Parathyroid adenoma (tissue), 2 donors: ENCODE measurements around the gene C1orf87.

Experiments
- H2AFZ ChIP-seq: fragments of 300-600 bp; sonication (generic); one replicate; pipeline ENCODE4 v1.7.0; 2017; ENCODE audit warnings: antibody characterized with exemption, mild to moderate bottlenecking
- H3K27ac ChIP-seq: fragments of 300-600 bp; sonication (generic); one replicate; pipeline ENCODE4 v1.7.0; 2017
- H3K27me3 ChIP-seq: fragments of 300-600 bp; sonication (generic); one replicate; pipeline ENCODE4 v1.7.0; 2017; ENCODE audit warnings: low read length; ENCODE audit not compliant: control insufficient read depth, insufficient read depth
- H3K36me3 ChIP-seq: fragments of 300-600 bp; sonication (generic); one replicate; pipeline ENCODE4 v1.7.0; 2017; ENCODE audit warnings: low read length; ENCODE audit not compliant: control insufficient read depth, insufficient read depth
- H3K4me1 ChIP-seq: fragments of 300-600 bp; sonication (generic); one replicate; pipeline ENCODE4 v1.7.0; 2017; ENCODE audit warnings: control low read depth
- H3K4me2 ChIP-seq: fragments of 300-600 bp; sonication (generic); one replicate; pipeline ENCODE4 v1.7.0; 2017; ENCODE audit warnings: low read length
- H3K4me3 ChIP-seq: fragments of 300-600 bp; sonication (generic); one replicate; pipeline ENCODE4 v1.7.0; 2017; ENCODE audit warnings: low read depth, low read length
- H3K79me2 ChIP-seq: fragments of 300-600 bp; sonication (generic); one replicate; pipeline ENCODE4 v1.7.0; 2017; ENCODE audit warnings: control low read depth
- H3K9ac ChIP-seq: fragments of 300-600 bp; sonication (generic); one replicate; pipeline ENCODE4 v1.7.0; 2017; ENCODE audit warnings: mild to moderate bottlenecking
- H3K9me3 ChIP-seq: fragments of 300-600 bp; sonication (generic); one replicate; pipeline ENCODE4 v1.7.0; 2017; ENCODE audit warnings: low read length; ENCODE audit not compliant: control insufficient read depth
- TF ChIP-seq, protein P1 (sequence below): fragments of 300-600 bp; sonication (generic); IDR thresholded peaks from one replicate; pipeline ENCODE4 v1.7.0; 2017; ENCODE audit warnings: antibody characterized with exemption, mild to moderate bottlenecking
- donor health status: primary hyperparathyroidism.

Gene C1orf87

DNA sequence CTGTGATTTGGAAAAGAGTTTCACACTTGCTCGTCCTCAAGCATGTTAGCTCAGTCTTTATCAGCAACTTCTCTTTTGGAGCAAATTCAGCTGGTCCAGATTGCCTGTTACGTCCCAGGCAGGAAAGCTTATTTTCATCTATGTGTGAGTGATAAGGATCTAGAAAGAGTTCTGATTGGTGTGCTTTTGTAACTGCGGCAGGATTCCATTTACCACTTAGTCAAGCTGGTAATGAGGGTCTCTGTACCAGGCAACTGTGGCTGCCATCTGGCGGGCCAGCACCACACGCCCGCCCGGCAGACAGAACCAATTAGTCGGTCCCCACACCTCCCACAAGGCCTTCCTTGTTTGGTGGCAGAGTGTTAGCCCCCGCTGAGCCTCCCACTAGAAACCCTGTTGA, 21.0 kb downstream of the C1orf87 start:
- Histone ChIP-seq H3K9ac (no peak overlapping the region), H3K4me2 (no peak overlapping the region), H3K27ac (no peak overlapping the region), H3K9me3 (no peaks in the 10 kb centered on the region), H3K4me3 (no peak overlapping the region), H3K36me3 (no peaks in the 10 kb centered on the region), H3K4me1 (no peaks in the 10 kb centered on the region), H3K79me2 (no peaks in the 10 kb centered on the region), H2AFZ (no peak overlapping the region), H3K27me3 (no peaks in the 10 kb centered on the region)
- TF ChIP-seq, protein P1, sequence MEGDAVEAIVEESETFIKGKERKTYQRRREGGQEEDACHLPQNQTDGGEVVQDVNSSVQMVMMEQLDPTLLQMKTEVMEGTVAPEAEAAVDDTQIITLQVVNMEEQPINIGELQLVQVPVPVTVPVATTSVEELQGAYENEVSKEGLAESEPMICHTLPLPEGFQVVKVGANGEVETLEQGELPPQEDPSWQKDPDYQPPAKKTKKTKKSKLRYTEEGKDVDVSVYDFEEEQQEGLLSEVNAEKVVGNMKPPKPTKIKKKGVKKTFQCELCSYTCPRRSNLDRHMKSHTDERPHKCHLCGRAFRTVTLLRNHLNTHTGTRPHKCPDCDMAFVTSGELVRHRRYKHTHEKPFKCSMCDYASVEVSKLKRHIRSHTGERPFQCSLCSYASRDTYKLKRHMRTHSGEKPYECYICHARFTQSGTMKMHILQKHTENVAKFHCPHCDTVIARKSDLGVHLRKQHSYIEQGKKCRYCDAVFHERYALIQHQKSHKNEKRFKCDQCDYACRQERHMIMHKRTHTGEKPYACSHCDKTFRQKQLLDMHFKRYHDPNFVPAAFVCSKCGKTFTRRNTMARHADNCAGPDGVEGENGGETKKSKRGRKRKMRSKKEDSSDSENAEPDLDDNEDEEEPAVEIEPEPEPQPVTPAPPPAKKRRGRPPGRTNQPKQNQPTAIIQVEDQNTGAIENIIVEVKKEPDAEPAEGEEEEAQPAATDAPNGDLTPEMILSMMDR, result no peak

DNA sequence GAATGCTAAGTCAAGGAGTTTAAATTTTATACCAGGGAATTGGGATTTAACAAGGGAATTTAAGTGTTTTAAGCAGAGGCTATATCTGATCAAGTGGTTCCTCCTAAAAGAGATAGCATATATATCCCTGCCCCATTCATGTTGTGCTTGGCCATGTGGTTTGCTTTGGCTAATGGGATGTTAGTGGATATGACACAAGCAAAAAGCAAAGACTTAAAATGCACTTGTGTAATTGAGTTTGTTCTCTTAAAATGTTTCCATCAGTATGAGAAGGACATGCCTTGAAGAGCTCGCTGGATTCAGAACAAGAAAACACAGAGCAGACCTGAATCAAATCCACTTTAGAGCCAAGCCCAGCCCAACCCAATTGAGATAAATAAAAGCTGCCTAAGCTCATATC, 22.4 kb downstream of the C1orf87 start:
- H3K4me1 ChIP-seq, result no peaks in the 10 kb centered on the region
- H3K4me2 ChIP-seq, result no peak overlapping the region
- no peak overlapping the region for H3K27ac ChIP-seq
- H3K36me3 ChIP-seq, result no peaks in the 10 kb centered on the region
- H3K9me3 ChIP-seq, result no peaks in the 10 kb centered on the region
- TF ChIP-seq, protein P1, result no peak
- H3K4me3 ChIP-seq, result no peak overlapping the region
- H2AFZ ChIP-seq, result no peak overlapping the region
- H3K79me2 ChIP-seq, result no peaks in the 10 kb centered on the region
- no peaks in the 10 kb centered on the region for H3K27me3 ChIP-seq
- H3K9ac ChIP-seq, result no peak overlapping the region

DNA sequence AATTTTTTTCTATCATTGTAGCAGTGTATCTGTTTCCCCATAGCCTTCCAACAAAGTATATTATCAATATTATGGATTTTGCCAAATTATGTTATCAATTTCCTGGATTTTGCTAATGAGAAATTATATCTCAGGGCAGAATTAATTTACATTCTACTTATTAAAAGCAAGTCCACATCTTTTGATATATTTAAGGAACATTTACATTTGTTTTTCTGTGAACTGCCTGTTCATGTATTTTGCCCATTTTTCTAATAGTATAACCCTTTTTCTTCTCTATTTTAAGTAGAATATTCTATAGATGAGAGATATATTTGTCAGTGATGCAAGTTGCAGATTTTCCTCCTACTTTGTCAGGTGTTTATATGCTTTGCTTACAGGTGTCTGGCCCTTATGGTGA, 24.4 kb downstream of the C1orf87 start:
- H3K4me1 ChIP-seq, result no peaks in the 10 kb centered on the region
- no peak overlapping the region for H2AFZ ChIP-seq
- no peaks in the 10 kb centered on the region for H3K79me2 ChIP-seq
- TF ChIP-seq, protein P1, result no peak
- H3K4me2 ChIP-seq, result no peak overlapping the region
- no peak overlapping the region for H3K9ac ChIP-seq
- H3K4me3 ChIP-seq, result no peak overlapping the region
- H3K9me3 ChIP-seq, result no peaks in the 10 kb centered on the region
- no peaks in the 10 kb centered on the region for H3K36me3 ChIP-seq
- H3K27me3 ChIP-seq, result no peaks in the 10 kb centered on the region
- H3K27ac ChIP-seq, result no peak overlapping the region

DNA sequence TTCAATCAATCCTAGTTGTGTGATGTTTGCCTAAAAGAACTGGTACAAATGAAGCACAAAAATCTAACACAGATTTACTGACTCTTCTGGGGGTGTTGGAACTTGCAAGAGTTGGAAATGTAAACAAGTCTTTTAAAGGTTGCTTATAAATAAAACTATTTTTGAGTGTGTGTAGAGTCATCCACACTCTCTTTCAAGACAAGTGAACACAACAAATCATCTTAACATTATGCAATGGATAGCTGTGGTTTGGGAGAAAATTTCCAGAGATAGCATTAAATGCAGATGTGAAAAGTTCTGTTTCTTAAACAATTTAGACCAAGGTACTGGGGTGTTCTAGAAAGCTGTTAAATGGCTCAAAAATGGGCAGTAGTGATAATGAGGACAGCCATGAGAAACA, 28.7 kb downstream of the C1orf87 start:
- no peaks in the 10 kb centered on the region for H3K4me1 ChIP-seq
- no peak overlapping the region for H3K4me2 ChIP-seq
- no peaks in the 10 kb centered on the region for H3K79me2 ChIP-seq
- no peaks in the 10 kb centered on the region for H3K9me3 ChIP-seq
- TF ChIP-seq, protein P1, result no peak
- H3K27ac ChIP-seq, result no peak overlapping the region
- no peak overlapping the region for H3K9ac ChIP-seq
- H2AFZ ChIP-seq, result no peak overlapping the region
- no peak overlapping the region for H3K4me3 ChIP-seq
- no peaks in the 10 kb centered on the region for H3K27me3 ChIP-seq
- H3K36me3 ChIP-seq, result no peaks in the 10 kb centered on the region

DNA sequence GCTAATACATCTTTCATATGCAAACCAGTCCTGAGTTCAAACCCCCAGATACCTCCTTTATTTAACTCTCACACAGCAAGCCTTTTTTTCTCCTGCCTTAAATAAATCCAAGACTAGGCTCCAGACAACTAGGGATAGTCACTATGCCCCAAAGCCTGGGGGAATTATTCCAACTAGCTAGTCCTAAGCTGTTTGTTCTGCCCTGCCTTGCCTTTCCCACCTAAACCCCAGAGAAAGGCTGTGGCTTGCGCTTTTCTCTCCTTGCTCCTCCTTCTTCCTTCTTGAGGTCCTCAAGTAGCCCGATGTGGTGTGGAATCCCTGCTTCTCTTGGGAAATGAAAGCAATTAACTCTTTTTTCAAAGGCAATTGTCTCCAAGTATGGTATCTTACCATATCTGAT, 31.8 kb downstream of the C1orf87 start:
- no peaks in the 10 kb centered on the region for H3K9me3 ChIP-seq
- H3K4me2 ChIP-seq, result no peak overlapping the region
- H2AFZ ChIP-seq, result no peak overlapping the region
- no peak overlapping the region for H3K9ac ChIP-seq
- TF ChIP-seq, protein P1, result no peak
- H3K4me1 ChIP-seq, result no peaks in the 10 kb centered on the region
- H3K79me2 ChIP-seq, result no peaks in the 10 kb centered on the region
- no peaks in the 10 kb centered on the region for H3K27me3 ChIP-seq
- no peak overlapping the region for H3K27ac ChIP-seq
- no peak overlapping the region for H3K4me3 ChIP-seq
- no peaks in the 10 kb centered on the region for H3K36me3 ChIP-seq
